ENCODE results near the gene B3GALT6.

Gene B3GALT6

GRCh38 chr1:1250786-1251284 lies 18.8 kb downstream of the B3GALT6 start:
- Histone ChIP-seq H2AFZ (ENCODE audit: low read depth) (no peak overlapping the region), H3K4me2 (no peak overlapping the region), H3K4me1 (ENCODE audit: low read depth, poor library complexity, severe bottlenecking) (no peaks in the 10 kb centered on the region), H3K27me3 (ENCODE audit: insufficient read depth, low read depth) (peaks cover 9% of the 10 kb centered on the region; the same call in 1 of the 2 replicates), H4K20me1 (ENCODE audit: insufficient read depth) (no peaks in the 10 kb centered on the region), H3K4me3 (IDR thresholded peaks at IDR 0.05; ENCODE audit: insufficient read depth, low read depth, low read length) (no peak overlapping the region), H3K9ac (no peak overlapping the region), H3K27ac (no peak overlapping the region), H3K36me3 (ENCODE audit: insufficient read depth) (no peaks in the 10 kb centered on the region), H3K79me2 (ENCODE audit: insufficient read depth, low read depth) (no peaks in the 10 kb centered on the region)
- no peak for TF ChIP-seq CTCF (conservative IDR thresholded peaks at IDR 0.05; ENCODE audit: low read depth, low read length)

GRCh38 chr1:1253314-1253713 lies 21.3 kb downstream of the B3GALT6 start:
- no peaks in the 10 kb centered on the region for H4K20me1 ChIP-seq (ENCODE audit: insufficient read depth)
- no peak overlapping the region for H3K4me2 ChIP-seq
- H3K9ac ChIP-seq: no peak overlapping the region
- no peak overlapping the region for H2AFZ ChIP-seq (ENCODE audit: low read depth)
- no peaks in the 10 kb centered on the region for H3K27me3 ChIP-seq (ENCODE audit: insufficient read depth, low read depth)
- H3K79me2 ChIP-seq (ENCODE audit: insufficient read depth, low read depth): no peaks in the 10 kb centered on the region
- no peak for TF ChIP-seq CTCF (conservative IDR thresholded peaks at IDR 0.05; ENCODE audit: low read depth, low read length)
- H3K36me3 ChIP-seq (ENCODE audit: insufficient read depth): no peaks in the 10 kb centered on the region
- H3K27ac ChIP-seq: no peak overlapping the region
- no peak overlapping the region for H3K4me3 ChIP-seq (IDR thresholded peaks at IDR 0.05; ENCODE audit: insufficient read depth, low read depth, low read length)
- H3K4me1 ChIP-seq (ENCODE audit: low read depth, poor library complexity, severe bottlenecking): no peaks in the 10 kb centered on the region

GRCh38 chr1:1253972-1254666 lies 22.1 kb downstream of the B3GALT6 start:
- no peak for TF ChIP-seq CTCF (conservative IDR thresholded peaks at IDR 0.05; ENCODE audit: low read depth, low read length)
- H3K4me3 ChIP-seq (IDR thresholded peaks at IDR 0.05; ENCODE audit: insufficient read depth, low read depth, low read length): no peak overlapping the region
- no peaks in the 10 kb centered on the region for H4K20me1 ChIP-seq (ENCODE audit: insufficient read depth)
- no peak overlapping the region for H3K27ac ChIP-seq
- no peaks in the 10 kb centered on the region for H3K27me3 ChIP-seq (ENCODE audit: insufficient read depth, low read depth)
- H3K36me3 ChIP-seq (ENCODE audit: insufficient read depth): no peaks in the 10 kb centered on the region
- no peak overlapping the region for H2AFZ ChIP-seq (ENCODE audit: low read depth)
- no peaks in the 10 kb centered on the region for H3K4me1 ChIP-seq (ENCODE audit: low read depth, poor library complexity, severe bottlenecking)
- H3K9ac ChIP-seq: no peak overlapping the region
- H3K79me2 ChIP-seq (ENCODE audit: insufficient read depth, low read depth): no peaks in the 10 kb centered on the region
- no peak overlapping the region for H3K4me2 ChIP-seq

GRCh38 chr1:1254667-1254998 lies 22.6 kb downstream of the B3GALT6 start:
- no peak overlapping the region for H2AFZ ChIP-seq (ENCODE audit: low read depth)
- H3K27me3 ChIP-seq (ENCODE audit: insufficient read depth, low read depth): no peaks in the 10 kb centered on the region
- H4K20me1 ChIP-seq (ENCODE audit: insufficient read depth): no peaks in the 10 kb centered on the region
- no peak overlapping the region for H3K4me3 ChIP-seq (IDR thresholded peaks at IDR 0.05; ENCODE audit: insufficient read depth, low read depth, low read length)
- H3K9ac ChIP-seq: no peak overlapping the region
- H3K36me3 ChIP-seq (ENCODE audit: insufficient read depth): no peaks in the 10 kb centered on the region
- H3K4me1 ChIP-seq (ENCODE audit: low read depth, poor library complexity, severe bottlenecking): no peaks in the 10 kb centered on the region
- no peak for TF ChIP-seq CTCF (conservative IDR thresholded peaks at IDR 0.05; ENCODE audit: low read depth, low read length)
- no peaks in the 10 kb centered on the region for H3K79me2 ChIP-seq (ENCODE audit: insufficient read depth, low read depth)
- H3K4me2 ChIP-seq: no peak overlapping the region
- H3K27ac ChIP-seq: no peak overlapping the region

All from KMS-11 (cell line).